ENCODE results near the gene DLG5. TPM values are rescaled to one million over a fixed set of nuclear protein-coding genes. Genes with fewer than 3 reads are reported as not detected.

Gene DLG5
- polyA plus RNA-seq, 3 donors from 2014 or later = 1.6 to 3.7 (median 1.9) TPM

DNA sequence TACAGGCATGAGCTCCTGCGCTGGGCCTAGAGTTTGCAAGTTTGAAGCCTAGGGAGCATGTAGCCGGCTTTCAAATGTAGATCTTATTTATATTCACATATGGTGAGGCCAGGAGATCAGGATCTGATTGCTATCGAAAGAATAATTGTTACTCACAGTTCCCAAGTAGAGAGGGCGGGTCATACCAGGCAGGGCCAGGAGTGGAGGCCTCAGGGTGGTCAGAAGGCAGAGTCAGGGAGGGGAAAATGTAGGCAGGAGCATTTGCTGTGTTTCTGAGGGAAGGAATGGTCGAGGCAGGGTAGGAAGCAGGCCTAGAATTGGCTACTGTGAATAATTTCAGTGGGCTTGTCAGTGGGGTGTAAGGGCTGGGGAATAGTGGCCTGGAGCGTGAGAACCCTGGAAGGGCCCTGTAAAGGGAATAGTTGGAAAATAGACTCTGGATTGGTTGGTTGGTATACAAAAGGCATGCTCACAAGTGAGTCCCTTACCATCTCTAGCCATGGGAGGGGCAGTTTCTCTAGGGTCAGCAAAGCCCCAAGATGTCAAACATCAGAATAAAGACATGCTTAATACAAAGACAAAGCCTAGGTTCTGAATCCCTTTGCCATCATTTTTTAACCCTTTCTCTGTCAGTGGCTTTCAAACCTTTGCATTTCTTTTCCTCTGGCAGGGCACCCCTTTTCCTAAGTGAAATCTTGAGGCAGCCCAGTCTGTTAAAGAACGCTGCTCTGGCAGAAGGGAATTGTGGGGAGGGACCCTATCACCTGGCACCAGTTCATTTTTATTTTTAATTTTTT, 36.0 kb upstream of the DLG5 start:
- Mint-ChIP-seq H3K9me3 (no peaks in the 10 kb centered on the region), H3K4me1 (peaks cover 0 to 3% of the 10 kb centered on the region in 2 donors), H3K4me3 (no peak overlapping the region), H3K36me3 (peaks cover 0 to 3% (median 0%) of the 10 kb centered on the region in 3 donors), H3K27me3 (ENCODE audit: low read depth in 3 of 3) (peaks cover 3 to 4% (median 3%) of the 10 kb centered on the region in 3 donors), H3K27ac (peak overlapping the region in 1 of 6 donors; percentile 38)
- DNase-seq = no peak

- DNase-seq = no peak
- Mint-ChIP-seq H3K4me3 (no peak overlapping the region), H3K4me1 (peaks cover 0 to 3% of the 10 kb centered on the region in 2 donors), H3K27me3 (ENCODE audit: low read depth in 3 of 3) (peaks cover 3 to 4% (median 3%) of the 10 kb centered on the region in 3 donors), H3K27ac (no peak overlapping the region), H3K9me3 (no peaks in the 10 kb centered on the region), H3K36me3 (peaks cover 0 to 3% (median 0%) of the 10 kb centered on the region in 3 donors)
These were observed 35.1 kb upstream of the DLG5 start for GRCh38 chr10:77961668-77962067.

DNA sequence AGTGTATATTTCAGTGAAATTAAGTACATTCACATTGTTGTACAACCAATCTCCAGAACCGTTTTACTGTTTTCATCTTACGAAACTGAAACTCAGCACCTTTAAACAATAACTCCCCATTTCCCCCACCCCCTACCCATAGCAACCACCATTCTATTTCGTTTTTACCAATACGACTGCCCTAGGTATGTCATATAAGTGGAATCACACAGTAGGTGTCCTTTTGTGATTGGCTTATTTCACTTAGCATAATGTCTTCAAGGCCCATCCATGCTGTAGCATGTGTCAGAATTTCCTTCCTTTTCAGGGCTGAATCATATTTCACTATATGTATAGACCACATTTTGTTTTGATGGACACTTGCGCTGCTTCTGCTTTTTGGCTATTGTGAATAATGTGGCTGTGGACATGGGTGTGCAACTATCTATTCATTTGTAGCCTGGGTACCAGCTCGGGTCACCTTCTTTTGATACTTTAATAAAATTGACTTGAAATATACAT, 34.3 kb upstream of the DLG5 start:
- DNase-seq = no peak
- Mint-ChIP-seq H3K27me3 (ENCODE audit: low read depth in 3 of 3) (peaks cover 3 to 4% (median 3%) of the 10 kb centered on the region in 3 donors), H3K4me3 (no peak overlapping the region), H3K27ac (no peak overlapping the region), H3K36me3 (peaks cover 0 to 3% (median 0%) of the 10 kb centered on the region in 3 donors), H3K4me1 (peaks cover 0 to 3% of the 10 kb centered on the region in 2 donors), H3K9me3 (no peaks in the 10 kb centered on the region)

DNA sequence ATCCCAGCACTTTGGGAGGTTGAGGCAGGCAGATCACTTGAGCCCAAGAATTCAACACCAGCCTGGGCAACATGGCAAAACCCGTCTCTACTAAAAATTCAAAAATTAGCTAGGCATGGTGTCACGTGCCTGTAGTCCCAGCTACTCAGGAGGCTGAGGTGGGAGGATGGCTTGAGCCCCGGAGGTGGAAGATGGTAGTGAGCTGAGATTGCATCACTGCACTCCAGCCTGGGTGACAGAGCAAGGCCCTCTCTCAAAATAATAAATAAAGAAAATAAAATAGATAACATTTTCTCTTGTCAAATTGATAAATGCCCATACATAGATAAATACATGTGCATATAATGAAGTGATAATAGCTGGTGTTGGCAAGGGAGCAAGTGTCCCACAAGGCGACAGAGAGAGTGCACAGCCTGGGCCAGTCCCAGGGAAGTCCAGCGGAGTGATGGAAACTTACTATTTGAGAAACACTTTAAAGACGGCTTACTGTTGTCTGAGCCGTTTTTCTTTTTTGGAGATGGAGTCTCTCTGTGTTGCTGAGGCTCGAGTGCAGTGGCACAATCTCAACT, 33.4 kb upstream of the DLG5 start:
- no peak for DNase-seq
- Mint-ChIP-seq H3K9me3 (peaks cover 0 to 2% (median 0%) of the 10 kb centered on the region in 6 donors), H3K27ac (no peak overlapping the region)

GRCh38 chr10:77959384-77959783, 32.8 kb upstream of the DLG5 start:
- Mint-ChIP-seq H3K4me1 (peaks cover 0 to 3% of the 10 kb centered on the region in 2 donors), H3K4me3 (no peak overlapping the region), H3K9me3 (peaks cover 0 to 4% (median 0%) of the 10 kb centered on the region in 6 donors), H3K36me3 (no peaks in the 10 kb centered on the region), H3K27me3 (ENCODE audit: low read depth in 3 of 3) (peaks cover 0 to 4% (median 3%) of the 10 kb centered on the region in 3 donors), H3K27ac (no peak overlapping the region)
- DNase-seq = no peak

More for the DNA sequence above, 33.4 kb upstream of the DLG5 start:
- Mint-ChIP-seq H3K4me1 (peaks cover 0 to 3% of the 10 kb centered on the region in 2 donors), H3K36me3 (peaks cover 0 to 3% (median 0%) of the 10 kb centered on the region in 3 donors), H3K27me3 (ENCODE audit: low read depth in 3 of 3) (peaks cover 2 to 4% (median 3%) of the 10 kb centered on the region in 3 donors), H3K4me3 (no peak overlapping the region)

DNA sequence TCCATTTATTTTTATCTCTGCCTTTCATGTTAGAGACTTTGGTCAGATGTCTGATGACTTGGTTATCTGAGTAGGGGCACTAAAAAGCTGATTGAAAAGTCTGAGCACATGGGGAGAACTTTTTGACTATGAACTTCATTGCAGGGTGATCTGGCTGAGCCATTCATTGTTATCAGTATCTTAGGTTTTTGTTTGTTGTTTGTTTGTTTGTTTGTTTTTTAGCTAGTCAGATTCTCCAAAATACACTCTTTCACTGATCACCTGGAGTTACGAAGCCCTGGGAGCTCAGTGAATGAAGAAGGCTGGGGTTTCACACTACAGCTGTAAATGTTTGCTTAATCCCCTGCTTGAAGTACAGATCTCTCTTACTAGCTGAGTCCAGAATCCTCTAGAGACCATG, 28.6 kb upstream of the DLG5 start:
- DNase-seq = no peak
- peaks cover 11 to 27% (median 22%) of the 10 kb centered on the region in 6 donors for H3K9me3 Mint-ChIP-seq
- H3K27ac Mint-ChIP-seq = no peak overlapping the region
- no peak overlapping the region for H3K4me3 Mint-ChIP-seq
- no peaks in the 10 kb centered on the region for H3K4me1 Mint-ChIP-seq
- H3K36me3 Mint-ChIP-seq = peaks cover 7 to 17% (median 8%) of the 10 kb centered on the region in 3 donors
- peaks cover 4 to 7% (median 6%) of the 10 kb centered on the region in 3 donors for H3K27me3 Mint-ChIP-seq (ENCODE audit: low read depth in 3 of 3)

DNA sequence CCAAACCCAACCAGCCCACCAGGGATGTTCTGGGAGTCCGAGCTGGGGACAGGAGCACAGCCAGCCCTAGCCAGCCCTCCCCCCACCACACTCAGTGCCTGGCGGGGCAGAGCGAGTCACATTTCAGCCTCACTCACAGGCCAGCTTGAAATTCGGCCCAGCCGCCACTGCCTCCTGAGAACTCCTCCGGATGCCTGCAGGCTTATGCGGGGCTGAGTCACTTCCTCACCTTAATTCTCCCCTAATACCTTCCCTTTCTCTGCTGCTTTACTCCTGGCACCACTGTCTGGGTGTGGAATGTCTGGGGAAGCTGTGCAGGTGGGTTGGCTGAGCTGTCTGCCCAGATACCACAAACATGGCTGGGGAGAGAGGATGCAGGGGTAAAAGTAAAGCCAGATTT, 22.6 kb upstream of the DLG5 start:
- H3K4me1 Mint-ChIP-seq = no peaks in the 10 kb centered on the region
- no peak overlapping the region for H3K27ac Mint-ChIP-seq
- H3K9me3 Mint-ChIP-seq = peaks cover 7 to 27% (median 22%) of the 10 kb centered on the region in 6 donors
- H3K27me3 Mint-ChIP-seq (ENCODE audit: low read depth in 3 of 3) = peaks cover 5 to 6% (median 6%) of the 10 kb centered on the region in 3 donors
- no peak overlapping the region for H3K4me3 Mint-ChIP-seq
- DNase-seq = no peak
- peaks cover 7 to 17% (median 8%) of the 10 kb centered on the region in 3 donors for H3K36me3 Mint-ChIP-seq

DNA sequence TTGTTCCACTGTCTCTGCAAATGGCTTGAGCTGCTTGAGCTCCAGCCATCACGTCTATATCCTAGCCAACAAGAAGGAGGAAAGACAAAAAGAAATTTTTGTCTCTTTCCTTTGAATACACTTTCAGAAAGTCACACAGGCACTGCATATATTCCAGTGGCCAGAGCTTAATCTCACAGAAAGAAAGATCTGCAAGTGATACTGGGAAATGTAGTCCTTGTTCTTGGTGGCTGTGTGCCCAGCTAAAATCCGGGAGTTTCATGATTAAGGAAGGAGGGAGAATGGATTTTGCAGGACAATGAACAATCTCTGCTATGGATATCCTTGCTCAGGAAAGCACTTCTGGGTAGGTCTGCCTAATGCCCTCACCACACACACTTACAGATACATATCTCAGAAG, 19.5 kb upstream of the DLG5 start:
- H3K27ac Mint-ChIP-seq = no peak overlapping the region
- peaks cover 6 to 10% (median 8%) of the 10 kb centered on the region in 6 donors for H3K9me3 Mint-ChIP-seq
- peaks cover 4 to 8% (median 5%) of the 10 kb centered on the region in 3 donors for H3K36me3 Mint-ChIP-seq
- DNase-seq = no peak
- no peaks in the 10 kb centered on the region for H3K4me1 Mint-ChIP-seq
- peaks cover 0 to 6% (median 5%) of the 10 kb centered on the region in 3 donors for H3K27me3 Mint-ChIP-seq (ENCODE audit: low read depth in 3 of 3)
- H3K4me3 Mint-ChIP-seq = no peak overlapping the region

DNA sequence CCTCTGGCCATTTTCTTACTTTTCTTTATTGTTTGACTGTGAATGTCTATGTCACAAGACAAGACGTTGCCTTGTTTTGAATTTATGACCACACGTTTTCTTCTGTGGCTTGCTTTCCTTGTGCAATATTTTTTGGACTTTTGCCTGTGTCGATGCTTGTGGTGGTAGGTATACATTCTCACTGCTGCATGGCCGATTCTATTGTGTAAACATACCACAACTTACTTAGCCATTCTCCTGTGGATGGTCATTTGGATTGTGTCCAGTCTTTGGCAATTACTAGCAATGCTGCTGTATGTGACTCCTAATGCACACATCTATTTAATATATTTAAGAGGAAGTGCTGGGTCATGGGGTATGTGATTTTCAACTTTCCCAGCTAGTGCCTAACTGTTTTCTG, 18.0 kb upstream of the DLG5 start:
- Mint-ChIP-seq H3K4me1 (no peaks in the 10 kb centered on the region), H3K4me3 (no peak overlapping the region), H3K36me3 (no peaks in the 10 kb centered on the region), H3K27me3 (ENCODE audit: low read depth in 3 of 3) (peaks cover 0 to 2% (median 1%) of the 10 kb centered on the region in 3 donors), H3K27ac (no peak overlapping the region), H3K9me3 (no peaks in the 10 kb centered on the region)
- no peak for DNase-seq

GRCh38 chr10:77943121-77943901, 16.8 kb upstream of the DLG5 start:
- no peaks in the 10 kb centered on the region for H3K9me3 Mint-ChIP-seq
- H3K27me3 Mint-ChIP-seq (ENCODE audit: low read depth in 3 of 3) = peaks cover 0 to 2% (median 0%) of the 10 kb centered on the region in 3 donors
- H3K4me3 Mint-ChIP-seq = no peak overlapping the region
- no peaks in the 10 kb centered on the region for H3K36me3 Mint-ChIP-seq
- H3K4me1 Mint-ChIP-seq = no peaks in the 10 kb centered on the region
- no peak for DNase-seq
- H3K27ac Mint-ChIP-seq = peak overlapping the region in 1 of 6 donors; percentile 46

GRCh38 chr10:77941790-77942189, 15.2 kb upstream of the DLG5 start:
- no peaks in the 10 kb centered on the region for H3K4me1 Mint-ChIP-seq
- no peak overlapping the region for H3K27ac Mint-ChIP-seq
- no peaks in the 10 kb centered on the region for H3K9me3 Mint-ChIP-seq
- H3K36me3 Mint-ChIP-seq = no peaks in the 10 kb centered on the region
- H3K4me3 Mint-ChIP-seq = no peak overlapping the region
- no peak for DNase-seq
- peaks cover 0 to 2% (median 2%) of the 10 kb centered on the region in 3 donors for H3K27me3 Mint-ChIP-seq (ENCODE audit: low read depth in 3 of 3)

- Mint-ChIP-seq H3K4me3 (no peak overlapping the region), H3K4me1 (no peaks in the 10 kb centered on the region)
These were observed 14.1 kb upstream of the DLG5 start for GRCh38 chr10:77940627-77941026.

DNA sequence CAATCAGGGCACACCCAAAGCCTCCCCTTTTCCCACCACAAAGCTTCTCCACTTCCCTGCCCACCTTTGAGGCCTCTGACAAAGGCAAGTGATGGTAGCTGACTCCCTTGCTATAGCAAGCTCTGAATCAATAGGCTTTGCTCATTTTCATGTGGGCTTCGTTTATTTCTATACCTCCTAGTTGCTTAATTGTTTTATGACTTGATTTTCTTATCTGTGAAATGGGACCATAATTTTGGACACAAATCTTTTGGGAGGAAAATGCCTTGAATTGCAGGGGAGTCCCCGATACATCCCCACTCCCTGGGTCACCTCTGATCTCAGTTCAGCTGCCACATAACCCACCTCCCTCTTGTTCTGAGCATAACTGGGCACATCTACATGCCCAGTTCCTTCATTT, 13.7 kb upstream of the DLG5 start:
- H3K27me3 Mint-ChIP-seq (ENCODE audit: low read depth in 3 of 3) = peaks cover 0 to 2% (median 2%) of the 10 kb centered on the region in 3 donors
- no peak overlapping the region for H3K4me3 Mint-ChIP-seq
- H3K27ac Mint-ChIP-seq = no peak overlapping the region
- H3K36me3 Mint-ChIP-seq = no peaks in the 10 kb centered on the region
- no peaks in the 10 kb centered on the region for H3K9me3 Mint-ChIP-seq
- H3K4me1 Mint-ChIP-seq = no peaks in the 10 kb centered on the region
- DNase-seq = no peak

More at GRCh38 chr10:77940627-77941026, 14.1 kb upstream of the DLG5 start:
- H3K27me3 Mint-ChIP-seq (ENCODE audit: low read depth in 3 of 3) = peaks cover 0 to 2% (median 2%) of the 10 kb centered on the region in 3 donors
- H3K36me3 Mint-ChIP-seq = no peaks in the 10 kb centered on the region
- H3K27ac Mint-ChIP-seq = no peak overlapping the region
- H3K9me3 Mint-ChIP-seq = no peaks in the 10 kb centered on the region
- DNase-seq = no peak

Measured in immature natural killer cell (primary cell).